Activated CD4-positive, alpha-beta T cell treated with anti-CD3 and anti-CD28 coated beads, Interleukin-2, amount 50 U/mL, for 1 hour (primary cell): ENCODE results near the gene OR11H1.
"Not testable (repeated sequence)": the region's sequence is repeated elsewhere in the genome, so short reads cannot be mapped to it uniquely, and the experiment has no call there.

Source experiments
- DNase-seq: peaks from one replicate; pipeline ENCODE4 v3.0.0-alpha.2; 2020

The OR11H1 gene

GRCh38 chr22:15527892-15528291, at the start of gene OR11H1:
TSS of gene OR11H1 (plus strand) at chr22:15528192. CDS start at chr22:15528192, 0 bp downstream.
- not testable (repeated sequence) for DNase-seq

DNA sequence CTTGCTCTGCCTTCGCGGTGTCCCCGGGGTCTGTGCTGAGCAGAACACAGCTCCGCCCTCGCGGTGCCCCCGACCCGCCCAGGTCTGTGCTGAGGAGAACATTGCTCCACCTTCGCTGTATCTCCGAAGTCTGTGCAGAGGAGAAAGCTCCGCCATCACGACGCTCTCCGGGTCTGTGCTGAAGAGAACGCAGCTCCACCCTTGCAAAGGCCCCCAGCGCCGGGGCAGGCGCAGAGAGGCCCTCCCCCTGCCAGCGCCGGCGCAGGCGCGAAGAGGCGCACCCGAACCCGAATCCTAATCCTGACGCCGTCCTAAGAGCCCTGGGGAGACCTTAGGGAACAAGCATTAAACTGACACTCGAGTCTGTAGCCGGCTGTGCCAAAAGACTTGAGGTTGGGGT, 18.0 kb upstream of the OR11H1 start:
- not testable (repeated sequence) for DNase-seq

DNA sequence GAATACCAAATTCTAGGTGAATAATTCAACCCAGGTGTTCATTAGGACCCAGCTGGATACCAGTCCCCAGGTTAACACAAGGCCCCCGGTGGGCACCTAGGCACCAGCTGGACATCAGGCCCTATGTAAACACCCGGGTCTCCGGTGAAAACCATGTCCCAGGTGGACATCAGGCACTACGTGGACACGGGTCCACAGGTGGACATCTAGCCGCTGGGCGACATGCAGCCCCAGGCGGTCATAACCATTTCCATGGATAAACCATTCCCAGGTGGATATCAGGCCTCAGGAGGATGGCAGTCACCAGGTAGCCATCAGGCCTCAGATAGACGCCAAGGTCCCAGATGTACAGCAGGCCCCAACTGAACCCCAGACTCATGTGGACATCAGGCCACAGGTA, 12.1 kb upstream of the OR11H1 start:
- DNase-seq = not testable (repeated sequence)

GRCh38 chr22:15553767-15554166, 25.8 kb downstream of the OR11H1 start:
- not testable (repeated sequence) for DNase-seq

DNA sequence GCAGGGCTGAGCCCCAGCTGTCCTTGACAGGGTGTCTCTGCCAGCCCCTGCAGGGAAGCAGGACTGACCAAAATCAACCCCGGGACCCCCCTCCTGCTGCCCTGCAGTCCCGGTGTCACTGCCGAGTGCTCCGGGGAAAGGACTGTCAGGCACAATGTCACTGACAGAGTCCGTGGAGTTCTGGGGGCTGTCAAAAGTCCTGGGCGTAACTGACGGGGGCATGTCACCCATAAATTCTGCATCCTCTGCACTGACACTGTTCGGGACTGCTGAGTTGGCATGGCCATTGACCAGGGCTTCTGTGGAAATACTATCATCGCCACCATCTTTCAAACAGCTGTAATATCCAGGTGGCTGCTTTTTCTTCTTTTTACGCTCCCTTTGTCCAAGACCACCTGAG, 35.5 kb downstream of the OR11H1 start:
- not testable (repeated sequence) for DNase-seq

DNA sequence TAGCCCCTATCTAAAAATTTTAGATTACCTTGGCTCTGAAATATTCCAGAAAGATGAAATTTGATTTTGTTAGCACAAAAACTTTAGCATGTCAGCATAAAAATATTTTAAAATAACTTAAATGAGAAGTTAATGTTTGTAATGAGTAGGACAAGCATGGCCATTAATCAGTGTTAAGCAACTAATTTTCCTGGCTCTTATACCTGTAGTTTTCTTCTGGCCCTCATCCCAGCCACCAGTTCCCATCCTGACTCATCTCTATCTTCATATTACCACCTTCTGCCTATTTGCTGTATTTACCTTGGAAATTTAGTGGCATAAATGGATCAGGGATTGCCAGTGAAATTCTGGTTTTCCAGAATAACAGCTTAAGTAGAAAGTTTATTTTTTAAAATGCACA, 37.1 kb downstream of the OR11H1 start:
- DNase-seq = not testable (repeated sequence)
